ENCODE data around the gene EEF1AKMT2.

The EEF1AKMT2 gene

GRCh38 chr10:124763267-124763666 is 28.4 kb downstream of the EEF1AKMT2 start:
- CTCF ChIA-PET, result interaction anchor here (0.6 to 2.1 kb wide), 6 partner anchors 15 to 80 kb away, joined by 3 to 5 read pairs (median 3); no protein-coding TSS in a partner anchor
- DNase-seq (ENCODE audit: low read depth, low spot score), result no peak
- no peak overlapping the region for H3K4me3 ChIP-seq (ENCODE audit: low read depth, low read length)
- POLR2A ChIA-PET, result no interaction called here
- TF ChIP-seq, protein P1, sequence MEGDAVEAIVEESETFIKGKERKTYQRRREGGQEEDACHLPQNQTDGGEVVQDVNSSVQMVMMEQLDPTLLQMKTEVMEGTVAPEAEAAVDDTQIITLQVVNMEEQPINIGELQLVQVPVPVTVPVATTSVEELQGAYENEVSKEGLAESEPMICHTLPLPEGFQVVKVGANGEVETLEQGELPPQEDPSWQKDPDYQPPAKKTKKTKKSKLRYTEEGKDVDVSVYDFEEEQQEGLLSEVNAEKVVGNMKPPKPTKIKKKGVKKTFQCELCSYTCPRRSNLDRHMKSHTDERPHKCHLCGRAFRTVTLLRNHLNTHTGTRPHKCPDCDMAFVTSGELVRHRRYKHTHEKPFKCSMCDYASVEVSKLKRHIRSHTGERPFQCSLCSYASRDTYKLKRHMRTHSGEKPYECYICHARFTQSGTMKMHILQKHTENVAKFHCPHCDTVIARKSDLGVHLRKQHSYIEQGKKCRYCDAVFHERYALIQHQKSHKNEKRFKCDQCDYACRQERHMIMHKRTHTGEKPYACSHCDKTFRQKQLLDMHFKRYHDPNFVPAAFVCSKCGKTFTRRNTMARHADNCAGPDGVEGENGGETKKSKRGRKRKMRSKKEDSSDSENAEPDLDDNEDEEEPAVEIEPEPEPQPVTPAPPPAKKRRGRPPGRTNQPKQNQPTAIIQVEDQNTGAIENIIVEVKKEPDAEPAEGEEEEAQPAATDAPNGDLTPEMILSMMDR (IDR thresholded peaks at IDR 0.05; ENCODE audit: insufficient read depth, low read length, missing control alignments), result no peak

DNA sequence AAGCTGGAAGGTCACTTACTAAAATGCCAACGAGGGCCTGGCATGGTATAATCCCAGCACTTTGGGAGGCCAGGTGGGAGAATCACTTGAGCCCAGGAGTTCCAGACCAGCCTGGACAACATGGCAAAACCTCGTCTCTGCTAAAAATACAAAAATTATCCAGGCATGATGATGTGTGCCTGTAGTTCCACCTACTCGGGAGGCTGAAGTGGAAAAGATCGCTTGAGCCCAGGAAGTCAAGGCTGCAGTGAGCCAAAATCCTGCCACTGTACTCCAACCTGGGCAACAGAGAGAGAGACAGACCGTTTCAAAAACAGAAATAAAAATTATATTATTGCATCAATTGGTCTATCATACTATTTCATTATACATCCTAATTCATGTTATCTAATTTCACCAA is 29.4 kb downstream of the EEF1AKMT2 start:
- POLR2A ChIA-PET, result no interaction called here
- DNase-seq (ENCODE audit: low read depth, low spot score), result no peak
- CTCF ChIA-PET, result interaction anchor here (0.9 to 2.1 kb wide), 8 partner anchors 10 to 29 kb away, joined by 3 to 11 read pairs (median 4); no protein-coding TSS in a partner anchor
- TF ChIP-seq, protein P1 (IDR thresholded peaks at IDR 0.05; ENCODE audit: insufficient read depth, low read length, missing control alignments), result no peak
- no peak overlapping the region for H3K4me3 ChIP-seq (ENCODE audit: low read depth, low read length)

DNA sequence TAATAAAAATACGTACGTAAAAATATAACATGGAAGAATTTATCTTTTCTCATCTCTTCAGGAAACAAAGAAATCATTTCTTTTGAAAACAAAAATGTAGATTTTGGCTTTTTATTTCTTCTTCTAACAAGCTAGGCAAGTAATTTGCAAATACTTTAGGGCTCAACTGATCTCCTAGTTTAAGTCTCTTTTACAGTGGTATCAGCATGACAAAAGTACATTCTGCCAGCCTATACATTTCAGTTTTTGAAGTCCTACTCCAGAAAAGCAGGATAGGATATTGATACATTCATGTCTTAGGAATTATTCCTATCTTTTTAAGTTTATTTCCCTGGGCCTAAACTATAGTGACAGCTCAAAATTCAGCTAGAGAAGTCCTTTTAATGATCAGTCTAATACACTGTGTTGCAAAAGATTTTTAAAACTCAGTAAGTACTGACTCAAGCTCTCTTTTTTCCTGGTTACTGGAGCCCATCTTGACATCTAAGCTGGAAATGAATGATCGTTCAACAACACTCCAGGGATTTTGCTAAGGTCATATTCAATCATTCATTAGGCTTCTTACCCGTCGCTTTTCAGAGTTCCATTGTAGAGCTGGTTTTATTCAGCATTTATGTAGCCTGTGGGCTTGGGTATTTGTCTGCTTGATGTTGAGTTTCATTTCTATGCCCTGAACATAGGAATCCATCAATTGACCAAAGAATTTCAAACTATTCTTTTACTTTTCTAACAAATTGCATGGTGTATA is 35.4 kb downstream of the EEF1AKMT2 start:
- TF ChIP-seq, protein P1 (IDR thresholded peaks at IDR 0.05; ENCODE audit: insufficient read depth, low read length, missing control alignments), result no peak
- CTCF ChIA-PET, result interaction anchor here (0.7 to 3.2 kb wide), 9 partner anchors 8 to 367 kb away, joined by 3 to 18 read pairs (median 3); no protein-coding TSS in a partner anchor
- DNase-seq (ENCODE audit: low read depth, low spot score), result no peak
- POLR2A ChIA-PET, result no interaction called here
- H3K4me3 ChIP-seq (ENCODE audit: low read depth, low read length), result no peak overlapping the region

- TF ChIP-seq, protein P1 (IDR thresholded peaks at IDR 0.05; ENCODE audit: insufficient read depth, low read length, missing control alignments), result no peak
- POLR2A ChIA-PET, result no interaction called here
- no peak for DNase-seq (ENCODE audit: low read depth, low spot score)
- CTCF ChIA-PET, result interaction anchor here (1.1 to 2.9 kb wide), 6 partner anchors 10 to 367 kb away, joined by 3 to 15 read pairs (median 6); no protein-coding TSS in a partner anchor
- H3K4me3 ChIP-seq (ENCODE audit: low read depth, low read length), result no peak overlapping the region
Observed at GRCh38 chr10:124755581-124755980, 36.1 kb downstream of the EEF1AKMT2 start.

GRCh38 chr10:124754227-124754626 is 37.5 kb downstream of the EEF1AKMT2 start:
- no peak overlapping the region for H3K4me3 ChIP-seq (ENCODE audit: low read depth, low read length)
- TF ChIP-seq, protein P1 (IDR thresholded peaks at IDR 0.05; ENCODE audit: insufficient read depth, low read length, missing control alignments), result no peak
- ChIA-PET CTCF (interaction anchor here (1.1 to 2.9 kb wide), 4 partner anchors 9 to 224 kb away, joined by 3 to 15 read pairs (median 8); no protein-coding TSS in a partner anchor), POLR2A (no interaction called here)
- no peak for DNase-seq (ENCODE audit: low read depth, low spot score)

DNA sequence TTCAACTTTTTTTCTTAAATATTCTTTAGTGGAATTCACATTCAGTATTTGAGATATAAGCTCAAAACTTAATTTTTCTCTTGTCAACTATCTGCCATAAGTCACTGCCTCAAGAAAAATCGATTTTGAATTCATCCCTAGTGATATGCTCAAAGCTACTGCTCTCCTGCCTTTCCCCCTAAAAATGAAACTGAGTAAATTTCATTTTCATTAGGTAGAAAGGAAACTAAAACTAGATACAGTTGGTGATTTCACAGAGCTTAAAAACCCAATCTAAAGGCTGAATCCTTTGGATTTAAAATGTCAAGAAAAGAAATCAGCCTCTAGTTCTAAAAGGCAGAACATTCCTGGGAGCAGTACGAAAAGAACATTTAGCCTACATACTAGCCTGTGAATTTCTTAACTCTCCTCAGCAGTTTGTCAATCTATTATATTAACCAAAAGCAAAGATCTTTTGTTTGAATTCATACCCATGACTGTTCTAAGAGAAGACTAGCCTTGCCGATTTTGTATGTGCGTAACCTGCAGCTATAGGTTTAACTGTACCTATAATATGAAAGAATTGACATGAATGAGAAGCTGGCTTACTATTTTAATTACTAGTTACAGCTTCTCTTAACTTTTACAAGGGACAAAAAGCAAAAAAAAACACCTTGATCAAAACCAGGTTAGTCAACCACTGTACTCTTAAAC is 42.6 kb downstream of the EEF1AKMT2 start:
- CTCF ChIA-PET, result interaction anchor here (1.2 to 5.9 kb wide), 6 partner anchors 8 to 218 kb away, joined by 3 to 80 read pairs (median 6); no protein-coding TSS in a partner anchor
- POLR2A ChIA-PET, result no interaction called here
- H3K4me3 ChIP-seq (ENCODE audit: low read depth, low read length), result no peak overlapping the region
- TF ChIP-seq, protein P1 (IDR thresholded peaks at IDR 0.05; ENCODE audit: insufficient read depth, low read length, missing control alignments), result no peak
- no peak for DNase-seq (ENCODE audit: low read depth, low spot score)

Measured in AG04449 (cell line).